GM03348 (cell line): ENCODE data around the gene CFHR4.
"Not testable (repeated sequence)": the region's sequence is repeated elsewhere in the genome, so short reads cannot be mapped to it uniquely, and the experiment has no call there.

Experiments
- DNase-seq: peaks from one replicate; pipeline ENCODE4 v3.0.0; 2012; ENCODE audit warnings: low spot score

CFHR4 gene

GRCh38 chr1:196941474-196941873 lies 53.6 kb downstream of the CFHR4 start:
- DNase-seq = not testable (repeated sequence)

- DNase-seq = not testable (repeated sequence)
Measured at GRCh38 chr1:196943568-196943967, 55.7 kb downstream of the CFHR4 start, which contains the start of gene CFHR2. CFHR2 (plus strand) TSS chr1:196943738; CDS start chr1:196943881, 143 bp downstream.

GRCh38 chr1:196951711-196952394 lies 64.0 kb downstream of the CFHR4 start:
- DNase-seq = peak; percentile 42

GRCh38 chr1:196954778-196955177 lies 66.9 kb downstream of the CFHR4 start:
- DNase-seq = no peak

- DNase-seq = no peak
Measured at GRCh38 chr1:196955926-196956325, 68.1 kb downstream of the CFHR4 start.

- DNase-seq = no peak
Measured at GRCh38 chr1:196960854-196961253, 73.0 kb downstream of the CFHR4 start.
